Bronchial epithelial cell (primary cell): ENCODE results near the gene RCAN2. TPM values are rescaled to one million over a fixed set of nuclear protein-coding genes. Genes with fewer than 3 reads are reported as not detected.

Source experiments
- DNase-seq: peaks from one replicate; pipeline ENCODE4 v3.0.0-alpha.2; 2010; ENCODE audit warnings: low read depth
- FAIRE-seq: peaks from 2 replicates; lab custom pipeline; 2011; peaks lifted over from hg19 to GRCh38; lab: Jason Lieb, UNC
- H3K27me3 ChIP-seq: 2 replicates; pipeline ENCODE4 v1.5.1; 2011; ENCODE audit warnings: low read length; ENCODE audit not compliant: control insufficient read depth, insufficient read depth
- H3K36me3 ChIP-seq: 2 replicates; pipeline ENCODE4 v1.5.1; 2011; ENCODE audit warnings: low read length; ENCODE audit not compliant: control insufficient read depth, insufficient read depth
- H3K4me3 ChIP-seq: 2 replicates; pipeline ENCODE4 v1.5.1; 2011; ENCODE audit warnings: mild to moderate bottlenecking, low read depth, low read length, control low read depth
- CTCF ChIP-seq: IDR thresholded peaks from 2 replicates; pipeline ENCODE4 v1.5.1; 2011; ENCODE audit warnings: mild to moderate bottlenecking, moderate library complexity, low read length, control low read depth, inconsistent platforms; ENCODE audit not compliant: insufficient read depth, severe bottlenecking
- total RNA-seq: library from RNA; depleted of rRNA; stranded (reverse); fragments of >200 nt; gene quantifications from 2 replicates; pipeline ENCODE4 v1.2.1, GENCODE V29; 2014

The RCAN2 gene
- total RNA-seq, 1 donor from 2014 or later: under 0.01 TPM

DNA sequence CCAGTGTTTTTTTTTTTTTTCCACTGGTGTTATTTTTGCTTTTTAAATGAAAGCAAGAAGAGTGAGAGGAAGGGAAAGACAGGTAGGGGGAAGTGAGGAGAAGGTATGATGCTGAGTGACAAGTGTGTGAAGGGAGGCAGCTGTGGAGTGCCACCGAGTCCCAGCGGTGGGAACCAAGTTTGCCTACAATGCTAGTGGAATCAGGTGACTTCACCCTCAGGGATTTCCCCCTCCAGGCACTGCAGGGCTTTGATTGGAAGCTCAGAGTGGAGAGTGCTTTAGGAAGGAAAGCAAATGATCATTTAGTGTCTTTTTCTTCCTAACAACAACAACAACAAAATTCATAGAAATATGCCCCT is 200.0 kb downstream of the RCAN2 start:
- no peaks in the 10 kb centered on the region for H3K36me3 ChIP-seq
- no peak overlapping the region for H3K4me3 ChIP-seq
- no peak for TF ChIP-seq CTCF
- H3K27me3 ChIP-seq: no peaks in the 10 kb centered on the region
- DNase-seq (no peak), FAIRE-seq (no peak)

GRCh38 chr6:46290421-46291274 is 200.6 kb downstream of the RCAN2 start:
- H3K27me3 ChIP-seq: no peaks in the 10 kb centered on the region
- no peak for TF ChIP-seq CTCF
- H3K4me3 ChIP-seq: no peak overlapping the region
- H3K36me3 ChIP-seq: no peaks in the 10 kb centered on the region
- DNase-seq (no peak), FAIRE-seq (no peak)

DNA sequence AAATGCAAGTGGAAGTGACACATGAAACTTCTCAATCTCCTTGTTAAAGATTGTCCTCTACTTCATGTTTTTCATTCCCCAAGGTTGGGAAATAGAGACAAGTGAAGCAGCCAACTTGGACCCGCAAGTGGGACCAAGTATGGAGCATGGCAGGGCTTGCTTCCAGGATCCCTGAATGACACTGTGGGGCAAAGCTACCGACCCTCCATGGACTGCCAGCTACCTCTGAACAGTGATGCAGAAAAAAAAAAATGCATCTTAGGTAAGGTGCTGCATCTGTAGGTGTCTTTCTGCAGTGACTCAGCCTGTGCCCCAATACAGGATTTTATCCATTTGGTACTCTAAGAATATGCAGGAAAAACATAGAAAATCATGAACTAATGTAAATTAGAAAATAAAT is 201.4 kb downstream of the RCAN2 start:
- DNase-seq: no peak
- FAIRE-seq: no peak
- TF ChIP-seq CTCF: no peak
- no peaks in the 10 kb centered on the region for H3K27me3 ChIP-seq
- H3K36me3 ChIP-seq: no peaks in the 10 kb centered on the region
- no peak overlapping the region for H3K4me3 ChIP-seq

DNA sequence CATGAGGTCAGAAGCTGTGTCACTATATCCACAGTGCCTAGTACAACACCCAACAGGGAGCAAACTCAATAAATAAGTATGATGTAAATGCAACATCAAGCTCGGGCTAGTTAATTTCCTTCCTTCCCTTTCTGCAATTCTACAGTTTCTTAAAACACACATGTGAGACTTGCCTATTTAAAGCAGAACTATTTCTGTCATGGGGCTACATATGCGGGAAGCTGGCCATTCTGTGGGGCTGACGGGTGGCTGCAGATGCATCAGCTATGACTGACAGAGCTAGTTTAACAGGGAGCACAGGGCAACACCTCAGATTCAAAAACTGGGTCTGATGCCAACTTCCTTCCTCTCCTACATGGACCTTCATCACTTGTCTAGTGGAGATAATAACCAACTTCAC is 202.4 kb downstream of the RCAN2 start:
- Histone ChIP-seq H3K36me3 (no peaks in the 10 kb centered on the region), H3K4me3 (no peak overlapping the region), H3K27me3 (no peaks in the 10 kb centered on the region)
- DNase-seq (no peak), FAIRE-seq (no peak)
- TF ChIP-seq CTCF: no peak

DNA sequence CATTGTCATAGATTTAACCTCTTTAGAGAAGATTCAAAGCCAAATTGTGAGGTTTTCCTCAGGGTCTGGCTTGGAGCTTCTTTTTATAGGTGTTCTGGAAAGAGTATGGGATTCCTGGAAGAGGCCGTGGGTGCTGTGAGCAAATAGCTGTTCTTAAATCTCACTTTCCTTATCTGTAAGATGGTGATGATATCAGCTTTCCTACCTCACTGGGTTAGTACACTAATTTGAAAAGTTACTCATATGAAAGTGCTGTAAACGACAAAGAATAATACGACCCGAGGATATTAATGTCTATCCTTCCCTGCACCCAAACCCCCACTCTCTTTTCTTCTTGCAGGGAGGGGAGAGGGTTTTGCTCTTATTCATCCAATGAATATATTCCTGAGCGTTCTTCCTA is 203.6 kb downstream of the RCAN2 start:
- DNase-seq (no peak), FAIRE-seq (no peak)
- Histone ChIP-seq H3K27me3 (no peaks in the 10 kb centered on the region), H3K4me3 (no peak overlapping the region), H3K36me3 (no peaks in the 10 kb centered on the region)
- TF ChIP-seq CTCF: no peak

- TF ChIP-seq CTCF: no peak
- Histone ChIP-seq H3K36me3 (no peaks in the 10 kb centered on the region), H3K27me3 (no peaks in the 10 kb centered on the region), H3K4me3 (no peak overlapping the region)
- DNase-seq: no peak
- peak; percentile 23 for FAIRE-seq
Observed at GRCh38 chr6:46287043-46287442, 204.2 kb downstream of the RCAN2 start.
